WERI-Rb-1 (cell line): ENCODE measurements around the gene USP24.
"Not testable (repeated sequence)": the region's sequence is repeated elsewhere in the genome, so short reads cannot be mapped to it uniquely, and the experiment has no call there.

Experiments
- DNase-seq: peaks from one replicate; pipeline ENCODE4 v3.0.0-alpha.2; 2020
- H3K27ac ChIP-seq: fragments of 250-450 bp; sonication (Bioruptor Pico); 2 replicates; pipeline ENCODE4 v1.5.1; 2020; ENCODE audit warnings: mild to moderate bottlenecking, moderate library complexity
- H3K27me3 ChIP-seq: fragments of 250-450 bp; sonication (Bioruptor Pico); 2 replicates; pipeline ENCODE4 v1.5.1; 2021; ENCODE audit warnings: mild to moderate bottlenecking, low read depth, moderate library complexity; ENCODE audit not compliant: insufficient read depth, severe bottlenecking
- H3K36me3 ChIP-seq: fragments of 250-450 bp; sonication (Bioruptor Pico); 2 replicates; pipeline ENCODE4 v1.5.1; 2020; ENCODE audit warnings: mild to moderate bottlenecking, moderate library complexity
- H3K4me3 ChIP-seq: 2 replicates; pipeline ENCODE4 v1.5.1; 2011; ENCODE audit warnings: low read depth, mild to moderate bottlenecking, control low read depth, low read length
- H3K9me3 ChIP-seq: fragments of 250-450 bp; sonication (Bioruptor Pico); 2 replicates; pipeline ENCODE4 v1.5.1; 2021; ENCODE audit warnings: mild to moderate bottlenecking, moderate library complexity; ENCODE audit not compliant: severe bottlenecking
- TF ChIP-seq, protein P1 (sequence below): IDR thresholded peaks from 2 replicates; pipeline ENCODE4 v1.5.1; 2011; ENCODE audit warnings: low read depth, mild to moderate bottlenecking, control low read depth, inconsistent platforms, low read length

The USP24 gene

DNA sequence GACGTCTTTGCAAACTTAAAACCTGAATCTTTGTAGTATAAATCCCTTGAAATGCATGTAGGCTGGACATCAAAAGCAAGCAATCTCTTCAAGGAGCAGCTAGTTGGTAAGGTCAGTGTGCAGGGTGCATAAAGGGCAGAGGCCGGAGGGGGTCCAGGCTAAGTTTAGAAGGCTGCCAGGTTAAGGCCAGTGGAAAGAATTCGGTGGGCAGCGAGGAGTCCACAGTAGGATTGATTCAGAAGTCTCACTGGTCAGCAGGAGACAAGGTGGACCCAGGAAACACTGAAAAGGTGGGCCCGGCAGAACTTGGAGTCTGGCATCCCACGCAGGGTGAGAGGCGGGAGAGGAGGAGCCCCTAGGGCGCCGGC lies 176.2 kb downstream of the USP24 start:
- H3K27ac ChIP-seq = no peak overlapping the region
- TF ChIP-seq, protein P1, sequence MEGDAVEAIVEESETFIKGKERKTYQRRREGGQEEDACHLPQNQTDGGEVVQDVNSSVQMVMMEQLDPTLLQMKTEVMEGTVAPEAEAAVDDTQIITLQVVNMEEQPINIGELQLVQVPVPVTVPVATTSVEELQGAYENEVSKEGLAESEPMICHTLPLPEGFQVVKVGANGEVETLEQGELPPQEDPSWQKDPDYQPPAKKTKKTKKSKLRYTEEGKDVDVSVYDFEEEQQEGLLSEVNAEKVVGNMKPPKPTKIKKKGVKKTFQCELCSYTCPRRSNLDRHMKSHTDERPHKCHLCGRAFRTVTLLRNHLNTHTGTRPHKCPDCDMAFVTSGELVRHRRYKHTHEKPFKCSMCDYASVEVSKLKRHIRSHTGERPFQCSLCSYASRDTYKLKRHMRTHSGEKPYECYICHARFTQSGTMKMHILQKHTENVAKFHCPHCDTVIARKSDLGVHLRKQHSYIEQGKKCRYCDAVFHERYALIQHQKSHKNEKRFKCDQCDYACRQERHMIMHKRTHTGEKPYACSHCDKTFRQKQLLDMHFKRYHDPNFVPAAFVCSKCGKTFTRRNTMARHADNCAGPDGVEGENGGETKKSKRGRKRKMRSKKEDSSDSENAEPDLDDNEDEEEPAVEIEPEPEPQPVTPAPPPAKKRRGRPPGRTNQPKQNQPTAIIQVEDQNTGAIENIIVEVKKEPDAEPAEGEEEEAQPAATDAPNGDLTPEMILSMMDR = no peak
- H3K4me3 ChIP-seq = no peak overlapping the region
- H3K36me3 ChIP-seq = no peaks in the 10 kb centered on the region
- DNase-seq = no peak
- peaks cover 2% of the 10 kb centered on the region for H3K9me3 ChIP-seq
- no peaks in the 10 kb centered on the region for H3K27me3 ChIP-seq

DNA sequence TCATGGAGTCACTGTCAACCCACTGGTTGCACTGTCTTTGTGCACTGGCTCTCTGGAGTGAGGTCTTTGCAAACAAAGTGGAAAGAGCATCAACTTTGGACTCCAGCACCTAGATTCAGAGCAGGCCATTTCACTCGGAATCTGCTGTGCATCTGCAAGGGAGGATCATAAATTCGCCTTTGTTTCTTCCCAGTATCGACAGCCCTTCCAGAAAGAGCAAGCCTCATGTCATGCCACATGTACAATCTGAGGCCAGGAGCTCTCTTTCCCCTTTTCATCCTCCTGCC lies 176.7 kb downstream of the USP24 start:
- Histone ChIP-seq H3K27me3 (no peaks in the 10 kb centered on the region), H3K36me3 (no peaks in the 10 kb centered on the region), H3K9me3 (peaks cover 2% of the 10 kb centered on the region), H3K4me3 (no peak overlapping the region), H3K27ac (no peak overlapping the region)
- TF ChIP-seq, protein P1 = no peak
- no peak for DNase-seq

DNA sequence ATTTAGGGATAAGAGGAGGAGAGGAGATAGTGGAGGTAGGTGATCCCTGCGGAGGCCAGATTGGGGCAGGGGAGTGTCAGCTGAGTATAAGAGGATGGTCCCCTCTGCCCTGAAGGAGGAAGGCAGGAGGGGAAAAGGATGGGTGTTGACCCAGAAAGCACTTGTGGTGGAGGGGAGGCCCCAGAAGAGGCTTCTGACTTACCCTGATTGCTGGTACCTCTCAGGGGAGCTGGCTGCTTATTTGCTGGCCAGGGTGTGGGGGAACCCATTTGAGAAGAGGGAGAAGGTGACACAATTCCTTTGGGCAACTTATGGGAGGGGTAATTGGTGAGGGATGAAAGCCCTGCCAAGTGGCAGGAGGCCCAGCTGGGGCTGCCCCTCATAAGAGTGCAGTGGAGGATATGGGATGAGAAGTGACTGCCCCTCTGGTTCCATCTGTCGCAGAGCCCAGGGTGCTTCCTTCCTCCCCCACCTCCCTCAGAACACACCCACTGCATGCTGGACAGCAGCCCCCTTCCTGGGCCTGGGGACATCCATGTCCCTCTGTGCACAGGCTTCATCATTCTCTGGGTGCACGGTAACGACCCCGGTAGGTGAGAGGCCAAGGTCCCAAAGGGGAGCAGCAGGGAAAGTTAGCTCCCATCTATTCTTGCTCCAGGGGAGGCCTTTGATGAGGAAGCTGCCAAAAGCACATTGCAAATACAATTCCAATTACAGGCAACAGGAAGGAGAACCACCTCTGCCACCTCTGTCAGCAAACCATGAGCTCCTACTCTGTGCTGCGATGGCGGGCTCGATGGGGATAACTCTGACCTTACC lies 177.2 kb downstream of the USP24 start:
- no peaks in the 10 kb centered on the region for H3K36me3 ChIP-seq
- TF ChIP-seq, protein P1 = no peak
- no peak overlapping the region for H3K4me3 ChIP-seq
- no peak overlapping the region for H3K27ac ChIP-seq
- DNase-seq = no peak
- no peaks in the 10 kb centered on the region for H3K27me3 ChIP-seq
- peaks cover 2% of the 10 kb centered on the region for H3K9me3 ChIP-seq

DNA sequence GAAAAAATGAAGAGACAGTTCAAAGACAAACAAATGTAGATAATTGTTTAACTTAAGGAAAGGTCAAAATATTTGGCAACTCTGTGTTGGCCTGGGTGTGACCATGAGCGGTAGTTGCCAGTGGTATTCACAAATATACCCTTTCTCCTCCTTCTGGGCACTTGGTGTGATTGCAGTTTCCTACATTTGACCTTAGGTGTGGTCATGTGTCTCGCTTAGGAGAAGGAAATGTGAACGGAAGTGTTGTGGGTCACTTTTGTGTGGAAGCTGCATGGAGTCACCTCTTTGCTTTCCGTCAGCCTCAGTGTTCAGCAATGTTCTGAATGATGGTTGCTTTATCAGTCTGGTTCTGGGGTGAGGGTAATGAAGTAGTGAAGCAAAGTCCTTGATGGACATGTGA lies 179.3 kb downstream of the USP24 start:
- Histone ChIP-seq H3K4me3 (no peak overlapping the region), H3K36me3 (no peaks in the 10 kb centered on the region), H3K27me3 (no peaks in the 10 kb centered on the region), H3K9me3 (peaks cover 2% of the 10 kb centered on the region), H3K27ac (no peak overlapping the region)
- DNase-seq = no peak
- TF ChIP-seq, protein P1 = no peak

DNA sequence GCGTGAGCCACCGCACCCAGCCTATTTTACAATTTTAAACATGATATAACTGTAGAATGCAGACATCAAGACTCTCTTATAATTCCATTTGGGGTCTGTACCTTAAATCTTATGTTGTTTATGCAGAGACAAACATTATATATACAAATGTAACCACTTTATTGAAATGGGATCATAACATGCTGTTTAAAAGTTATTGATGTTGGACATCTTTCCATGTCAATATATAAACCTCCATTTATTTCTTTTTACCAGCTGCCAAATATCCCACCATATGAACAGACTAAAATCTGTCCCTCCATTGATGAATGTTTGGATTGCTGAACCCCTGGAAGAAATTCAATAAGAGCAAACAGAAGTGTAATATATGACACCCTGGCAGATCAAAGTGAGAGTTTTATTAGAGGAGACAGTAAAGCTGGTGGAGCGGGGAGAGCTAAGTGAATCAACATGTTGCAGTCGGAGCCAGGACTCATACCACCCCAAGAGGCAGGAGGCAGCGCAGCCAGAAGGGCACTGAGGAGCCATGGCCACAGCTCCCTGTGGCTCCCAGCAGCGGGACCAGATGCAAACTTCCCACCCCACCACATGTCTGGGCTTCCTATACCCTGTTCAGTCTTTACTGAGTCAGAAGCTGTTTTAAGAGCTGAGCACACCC lies 180.6 kb downstream of the USP24 start:
- H3K4me3 ChIP-seq = no peak overlapping the region
- no peaks in the 10 kb centered on the region for H3K27me3 ChIP-seq
- no peaks in the 10 kb centered on the region for H3K36me3 ChIP-seq
- H3K27ac ChIP-seq = no peak overlapping the region
- TF ChIP-seq, protein P1 = no peak
- peaks cover 2% of the 10 kb centered on the region for H3K9me3 ChIP-seq
- DNase-seq = no peak

DNA sequence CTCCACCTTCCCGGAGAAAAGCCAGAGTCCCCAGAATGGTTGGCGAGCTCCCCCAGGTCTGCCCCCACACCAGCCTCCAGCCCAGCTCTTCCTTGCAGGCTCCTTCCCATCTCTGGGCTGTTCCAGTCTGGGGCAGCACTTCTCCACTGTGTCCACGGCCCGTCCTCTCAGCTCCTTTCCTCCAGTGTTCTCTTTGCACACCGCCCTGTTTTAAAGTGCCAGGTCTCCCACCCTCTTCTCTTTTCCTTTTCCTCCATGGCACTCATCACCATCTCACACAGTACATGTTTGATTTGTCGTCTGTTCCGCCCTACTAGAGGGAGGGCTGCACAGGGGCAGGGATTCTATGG lies 181.9 kb downstream of the USP24 start:
- Histone ChIP-seq H3K27ac (no peak overlapping the region), H3K9me3 (no peaks in the 10 kb centered on the region), H3K4me3 (no peak overlapping the region), H3K27me3 (no peaks in the 10 kb centered on the region), H3K36me3 (no peaks in the 10 kb centered on the region)
- DNase-seq = no peak
- TF ChIP-seq, protein P1 = no peak

DNA sequence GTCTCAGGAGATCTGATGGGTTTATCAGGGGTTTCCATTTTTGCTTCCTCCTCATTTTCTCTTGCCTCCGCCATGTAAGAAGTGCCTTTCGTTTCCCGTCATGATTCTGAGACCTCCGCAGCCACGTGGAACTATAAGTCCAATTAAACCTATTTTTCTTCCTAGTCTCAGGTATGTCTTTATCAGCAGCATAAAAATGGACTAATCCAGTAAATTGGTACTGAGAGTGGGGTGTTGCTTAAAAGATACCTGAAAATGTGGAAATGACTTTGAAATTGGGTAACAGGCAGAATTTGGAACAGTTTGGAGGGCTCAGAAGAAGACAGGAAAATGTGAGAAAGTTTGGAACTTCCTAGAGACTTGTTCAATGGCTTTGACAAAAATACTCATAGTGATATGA lies 184.1 kb downstream of the USP24 start:
- not testable (repeated sequence) for H3K4me3 ChIP-seq, H3K9me3 ChIP-seq, DNase-seq, H3K36me3 ChIP-seq, H3K27me3 ChIP-seq, H3K27ac ChIP-seq

DNA sequence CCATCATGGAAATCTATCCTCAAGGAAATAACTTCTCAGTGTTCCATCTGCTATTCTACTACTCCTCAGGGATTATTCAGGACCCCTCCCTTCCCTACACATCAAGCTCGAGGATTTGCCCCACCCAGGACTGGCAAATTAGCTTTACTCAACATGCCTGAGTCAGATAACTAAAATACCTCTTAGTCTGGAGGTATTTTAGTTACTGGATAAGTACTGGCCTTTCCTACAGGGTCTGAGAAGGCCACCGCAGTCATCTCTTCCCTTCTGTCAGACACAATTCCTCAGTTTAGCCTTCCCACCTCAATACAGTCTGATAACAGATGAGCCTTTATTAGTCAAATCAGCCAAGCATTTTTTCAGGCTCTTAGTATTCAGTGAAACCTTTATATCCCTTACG lies 188.5 kb downstream of the USP24 start:
- not testable (repeated sequence) for H3K36me3 ChIP-seq, H3K4me3 ChIP-seq, H3K27ac ChIP-seq, DNase-seq, H3K27me3 ChIP-seq, H3K9me3 ChIP-seq
